Neural cell (in vitro differentiated cells): ENCODE results near the gene KRTAP10-4.

ENCODE experiments used
- CTCF ChIP-seq: fragments of 450-650 bp; IDR thresholded peaks from 2 replicates; pipeline ENCODE4 v1.5.1; 2014; ENCODE audit warnings: antibody characterized with exemption, mild to moderate bottlenecking, moderate library complexity; ENCODE audit not compliant: poor library complexity, severe bottlenecking
- EP300 ChIP-seq: fragments of 450-650 bp; conservative IDR thresholded peaks from 2 replicates; pipeline ENCODE4 v1.6.1; 2014; ENCODE audit warnings: antibody characterized with exemption, mild to moderate bottlenecking, moderate library complexity; ENCODE audit not compliant: poor library complexity, severe bottlenecking
- EZH2 ChIP-seq: fragments of 200-600, 300-800 bp; shearing (Covaris generic), sonication (generic); IDR thresholded peaks from 2 replicates; pipeline ENCODE4 v1.6.1; 2014; ENCODE audit warnings: antibody characterized with exemption, low read length, borderline replicate concordance, mild to moderate bottlenecking; ENCODE audit not compliant: insufficient read depth, poor library complexity, severe bottlenecking
- POLR2AphosphoS5 ChIP-seq: IDR thresholded peaks from 2 replicates; pipeline ENCODE4 v1.6.1; 2012
- REST ChIP-seq: IDR thresholded peaks from 2 replicates; pipeline ENCODE4 v1.6.1; 2012; ENCODE audit warnings: borderline replicate concordance
- TAF1 ChIP-seq: IDR thresholded peaks from 2 replicates; pipeline ENCODE4 v1.6.1; 2012; ENCODE audit warnings: low read depth

GRCh38 chr21:44569861-44570517 is 3.5 kb upstream of the KRTAP10-4 start:
- TF ChIP-seq CTCF (no peak), EP300 (no peak), EZH2 (no peak), REST (no peak), POLR2AphosphoS5 (no peak), TAF1 (no peak)
